Astrocyte (in vitro differentiated cells and primary cell): ENCODE data around the gene BCL2L1.

Experiments
- CTCF ChIP-seq: IDR thresholded peaks from 2 replicates; pipeline ENCODE4 v1.5.1; 2011; ENCODE audit warnings: low read depth, mild to moderate bottlenecking, inconsistent platforms, low read length, moderate library complexity; ENCODE audit not compliant: insufficient read depth
- EZH2 ChIP-seq: IDR thresholded peaks from 2 replicates; pipeline ENCODE4 v1.6.1; 2012; ENCODE audit warnings: mild to moderate bottlenecking, low read length, inconsistent platforms; ENCODE audit not compliant: insufficient read depth

- TF ChIP-seq CTCF (no peak), EZH2 (no peak)
Observed at GRCh38 chr20:31617432-31618104, 105.1 kb downstream of the BCL2L1 start.
